ENCODE measurements around the gene SREBF1.

Gene SREBF1

DNA sequence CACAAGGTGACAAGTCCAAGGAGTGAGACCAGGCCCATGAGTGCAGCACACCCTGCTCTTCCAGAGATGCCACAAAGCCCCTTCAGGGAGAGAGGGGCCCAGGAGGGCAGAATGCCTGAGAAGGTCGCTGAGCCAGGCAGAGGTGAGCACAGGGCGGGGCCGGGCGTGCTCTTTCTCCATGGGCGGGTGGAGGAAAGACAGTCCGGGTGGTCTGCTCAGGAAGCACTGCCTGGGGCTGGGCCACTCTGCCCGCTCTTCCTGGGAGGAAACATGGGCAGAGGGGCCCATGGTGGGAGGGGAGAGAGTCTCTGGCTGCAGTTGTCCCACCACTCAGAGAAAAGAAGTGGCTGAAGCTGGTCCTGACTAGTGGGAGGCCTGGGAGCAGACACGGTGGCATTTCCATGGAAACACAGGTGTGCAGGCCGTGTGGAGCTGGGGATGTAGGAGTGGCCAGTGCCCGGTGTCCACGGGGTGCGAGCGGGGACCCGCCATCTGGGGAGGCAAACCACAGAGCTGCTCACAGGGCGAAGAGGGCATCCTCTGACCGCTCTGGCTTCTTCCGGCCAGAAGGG lies 10.4 kb upstream of the SREBF1 start:
- WGBS (ENCODE audit: insufficient coverage), result 69% methylated on average over 13 of the region's 17 CpGs
- no peak for DNase-seq
- ChIA-PET CTCF (interaction anchor here (0.8 to 5.7 kb wide), 5 partner anchors 8 to 39 kb away, joined by 4 to 39 read pairs (median 11); partner anchors contain the start of gene SREBF1), POLR2A (interaction anchor here (4.6 kb wide), 1 partner anchor 10 kb away, joined by 17 read pairs; the partner anchor contains the start of gene SREBF1)
- Histone ChIP-seq H3K9me3 (ENCODE audit: control extremely low read depth in 1 of 5, control insufficient read depth in 4 of 5, insufficient read depth in 2 of 5, low read depth in 1 of 5, low read length in 4 of 5) (no peaks in the 10 kb centered on the region), H3K27me3 (replicated peaks in 2 of 5; ENCODE audit: control insufficient read depth in 4 of 5, insufficient read depth in 5 of 5, low read length in 4 of 5) (no peaks in the 10 kb centered on the region), H3K27ac (ENCODE audit: insufficient read depth in 1 of 2, low read depth in 1 of 2, low read length in 2 of 2, poor library complexity in 1 of 2, severe bottlenecking in 2 of 2) (no peak overlapping the region), H3K36me3 (ENCODE audit: control insufficient read depth in 4 of 4, insufficient read depth in 4 of 4, low read length in 3 of 4) (no peaks in the 10 kb centered on the region), H3K4me1 (ENCODE audit: control extremely low read depth in 1 of 4, control insufficient read depth in 4 of 4, insufficient read depth in 4 of 4, low read length in 3 of 4) (peaks cover 0 to 65% (median 46%) of the 10 kb centered on the region in 4 experiments), H3K4me3 (ENCODE audit: control insufficient read depth in 1 of 7, extremely low read depth in 1 of 7, insufficient read depth in 4 of 7, low read depth in 2 of 7, low read length in 6 of 7) (peak overlapping the region in 1 of 7 experiments; percentile 24)

DNA sequence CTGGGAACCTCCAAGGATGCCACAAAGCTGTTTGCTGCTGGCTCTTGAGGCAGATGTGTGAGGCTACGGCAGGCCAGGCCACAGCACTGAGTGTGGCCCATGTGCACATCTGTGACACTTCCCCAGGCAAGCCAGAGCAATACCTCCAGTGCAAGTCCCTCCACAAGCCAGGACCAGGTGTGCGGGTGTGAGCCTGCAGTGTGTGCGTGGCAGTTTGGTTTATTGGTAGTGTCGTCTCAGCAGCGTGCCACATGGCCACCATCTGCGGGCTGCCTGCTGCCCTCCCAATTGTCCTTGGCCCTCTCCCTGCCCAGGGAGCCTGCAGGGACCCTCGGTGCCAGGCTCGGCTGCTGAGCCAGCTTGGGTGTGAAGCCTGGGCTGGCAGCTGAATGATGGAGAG lies 9.9 kb upstream of the SREBF1 start:
- Histone ChIP-seq H3K4me1 (ENCODE audit: control extremely low read depth in 1 of 4, control insufficient read depth in 4 of 4, insufficient read depth in 4 of 4, low read length in 3 of 4) (peaks cover 0 to 71% (median 46%) of the 10 kb centered on the region in 4 experiments), H3K9me3 (ENCODE audit: control extremely low read depth in 1 of 5, control insufficient read depth in 4 of 5, insufficient read depth in 2 of 5, low read depth in 1 of 5, low read length in 4 of 5) (no peaks in the 10 kb centered on the region), H3K36me3 (ENCODE audit: control insufficient read depth in 4 of 4, insufficient read depth in 4 of 4, low read length in 3 of 4) (no peaks in the 10 kb centered on the region), H3K27ac (ENCODE audit: insufficient read depth in 1 of 2, low read depth in 1 of 2, low read length in 2 of 2, poor library complexity in 1 of 2, severe bottlenecking in 2 of 2) (no peak overlapping the region), H3K4me3 (ENCODE audit: control insufficient read depth in 1 of 7, extremely low read depth in 1 of 7, insufficient read depth in 4 of 7, low read depth in 2 of 7, low read length in 6 of 7) (peak overlapping the region in 1 of 7 experiments; percentile 24), H3K27me3 (replicated peaks in 2 of 5; ENCODE audit: control insufficient read depth in 4 of 5, insufficient read depth in 5 of 5, low read length in 4 of 5) (no peaks in the 10 kb centered on the region)
- WGBS (ENCODE audit: insufficient coverage), result 100% methylated on average over 8 of the region's 8 CpGs
- POLR2A ChIA-PET, result interaction anchor here (4.6 kb wide), 1 partner anchor 9 kb away, joined by 17 read pairs; the partner anchor contains the start of gene SREBF1
- CTCF ChIA-PET, result interaction anchor here (1.0 to 5.7 kb wide), 4 partner anchors 8 to 40 kb away, joined by 3 to 39 read pairs (median 8); partner anchors contain the start of gene SREBF1
- DNase-seq, result no peak

DNA sequence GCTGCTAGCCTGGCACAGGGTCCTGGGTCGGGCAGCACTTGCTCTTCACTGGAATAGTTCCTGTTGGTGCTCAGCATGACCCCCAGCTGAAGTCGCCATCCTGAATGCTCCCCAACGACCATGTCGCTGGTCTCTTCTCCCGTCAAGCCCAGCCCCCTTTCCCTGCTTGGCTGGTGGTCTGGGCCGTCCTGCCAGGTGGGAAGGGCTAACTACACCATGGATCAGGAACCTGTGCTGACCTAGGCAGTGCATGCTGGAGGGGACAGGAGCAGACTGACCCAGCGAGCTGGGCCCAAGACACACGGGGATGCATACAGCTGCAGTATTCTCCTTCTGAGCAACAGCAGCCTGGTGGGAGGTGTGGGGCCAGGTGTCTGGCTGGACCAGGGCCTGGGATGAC lies 9.2 kb upstream of the SREBF1 start:
- POLR2A ChIA-PET, result no interaction called here
- DNase-seq, result no peak
- H3K9me3 ChIP-seq (ENCODE audit: control extremely low read depth in 1 of 5, control insufficient read depth in 4 of 5, insufficient read depth in 2 of 5, low read depth in 1 of 5, low read length in 4 of 5), result no peaks in the 10 kb centered on the region
- no peak overlapping the region for H3K4me3 ChIP-seq (ENCODE audit: control insufficient read depth in 1 of 7, extremely low read depth in 1 of 7, insufficient read depth in 4 of 7, low read depth in 2 of 7, low read length in 6 of 7)
- no peak overlapping the region for H3K27ac ChIP-seq (ENCODE audit: insufficient read depth in 1 of 2, low read depth in 1 of 2, low read length in 2 of 2, poor library complexity in 1 of 2, severe bottlenecking in 2 of 2)
- 96% methylated on average over 8 of the region's 8 CpGs for WGBS (ENCODE audit: insufficient coverage)
- H3K27me3 ChIP-seq (replicated peaks in 2 of 5; ENCODE audit: control insufficient read depth in 4 of 5, insufficient read depth in 5 of 5, low read length in 4 of 5), result no peaks in the 10 kb centered on the region
- no peaks in the 10 kb centered on the region for H3K36me3 ChIP-seq (ENCODE audit: control insufficient read depth in 4 of 4, insufficient read depth in 4 of 4, low read length in 3 of 4)
- peaks cover 0 to 73% (median 46%) of the 10 kb centered on the region in 4 experiments for H3K4me1 ChIP-seq (ENCODE audit: control extremely low read depth in 1 of 4, control insufficient read depth in 4 of 4, insufficient read depth in 4 of 4, low read length in 3 of 4)
- CTCF ChIA-PET, result interaction anchor here (1.0 to 5.7 kb wide), 5 partner anchors 8 to 40 kb away, joined by 3 to 39 read pairs (median 3); partner anchors contain the start of gene SREBF1

DNA sequence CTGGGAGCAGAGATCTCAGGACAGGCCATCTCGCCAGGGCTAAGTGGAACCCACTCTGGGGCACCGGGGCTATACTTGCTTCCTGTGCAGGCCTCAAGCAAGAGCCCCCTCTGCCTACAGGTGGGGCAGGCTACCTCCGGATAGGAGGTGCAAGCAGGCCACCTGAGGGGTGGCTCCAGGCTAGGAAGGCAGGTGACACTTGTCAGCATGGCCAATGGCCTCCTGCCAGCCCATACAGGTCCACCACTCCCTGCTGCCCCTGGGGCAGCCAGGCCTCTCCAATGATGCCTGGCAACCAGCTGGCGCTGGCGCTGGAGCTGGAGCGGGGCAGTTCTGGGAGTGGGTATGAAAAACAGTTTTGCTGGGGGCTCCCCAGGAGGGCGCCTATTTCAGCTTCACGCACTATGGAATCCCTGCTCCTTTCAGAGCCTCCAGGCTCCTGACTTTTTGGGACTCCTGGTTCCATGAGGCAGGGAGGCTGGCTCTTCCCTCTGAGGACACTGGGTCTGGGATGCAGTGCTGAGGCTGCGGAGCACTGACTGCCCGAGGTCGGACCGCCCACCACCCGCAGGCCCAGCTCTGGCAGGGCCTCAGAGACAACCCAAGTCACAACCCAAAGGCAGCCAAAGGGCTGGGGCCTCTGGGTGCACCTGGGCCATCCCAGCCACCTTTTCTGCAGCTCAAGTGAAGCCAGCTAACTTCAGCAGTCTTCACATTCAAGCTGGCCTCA lies 8.4 kb upstream of the SREBF1 start:
- Histone ChIP-seq H3K36me3 (ENCODE audit: control insufficient read depth in 4 of 4, insufficient read depth in 4 of 4, low read length in 3 of 4) (no peaks in the 10 kb centered on the region), H3K27ac (ENCODE audit: insufficient read depth in 1 of 2, low read depth in 1 of 2, low read length in 2 of 2, poor library complexity in 1 of 2, severe bottlenecking in 2 of 2) (no peak overlapping the region), H3K9me3 (ENCODE audit: control extremely low read depth in 1 of 5, control insufficient read depth in 4 of 5, insufficient read depth in 2 of 5, low read depth in 1 of 5, low read length in 4 of 5) (no peaks in the 10 kb centered on the region), H3K27me3 (replicated peaks in 2 of 5; ENCODE audit: control insufficient read depth in 4 of 5, insufficient read depth in 5 of 5, low read length in 4 of 5) (no peaks in the 10 kb centered on the region), H3K4me3 (ENCODE audit: control insufficient read depth in 1 of 7, extremely low read depth in 1 of 7, insufficient read depth in 4 of 7, low read depth in 2 of 7, low read length in 6 of 7) (no peak overlapping the region), H3K4me1 (ENCODE audit: control extremely low read depth in 1 of 4, control insufficient read depth in 4 of 4, insufficient read depth in 4 of 4, low read length in 3 of 4) (peaks cover 0 to 73% (median 45%) of the 10 kb centered on the region in 4 experiments)
- 93% methylated on average over 9 of the region's 13 CpGs for WGBS (ENCODE audit: insufficient coverage)
- CTCF ChIA-PET, result interaction anchor here (1.0 to 5.7 kb wide), 4 partner anchors 9 to 33 kb away, joined by 3 to 39 read pairs (median 7); partner anchors contain the start of gene SREBF1
- DNase-seq, result no peak
- POLR2A ChIA-PET, result no interaction called here

DNA sequence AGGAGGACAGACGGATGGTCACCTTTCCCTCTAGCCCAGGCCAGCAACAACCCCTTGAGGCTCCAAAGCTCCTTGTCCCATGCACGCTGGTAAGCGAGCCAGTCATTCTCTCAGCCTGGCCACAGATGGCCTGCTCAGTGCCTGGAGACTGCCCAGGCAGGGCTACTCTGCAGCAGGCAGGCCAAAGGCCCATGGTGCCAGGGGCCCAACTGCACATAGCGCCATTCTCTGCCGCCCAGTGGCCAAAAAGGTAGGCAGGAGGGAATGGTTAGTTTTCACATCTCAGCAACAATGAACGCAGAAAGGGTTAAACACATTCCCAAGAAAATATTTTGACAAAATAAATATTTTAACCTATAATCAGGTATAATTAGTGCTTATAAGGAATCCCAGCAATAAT lies 7.7 kb upstream of the SREBF1 start:
- peaks cover 0 to 73% (median 44%) of the 10 kb centered on the region in 4 experiments for H3K4me1 ChIP-seq (ENCODE audit: control extremely low read depth in 1 of 4, control insufficient read depth in 4 of 4, insufficient read depth in 4 of 4, low read length in 3 of 4)
- CTCF ChIA-PET, result interaction anchor here (1.6 kb wide), 1 partner anchor 9 kb away, joined by 3 read pairs; no protein-coding TSS in a partner anchor
- DNase-seq, result no peak
- 100% methylated on average over 2 of the region's 6 CpGs for WGBS (ENCODE audit: insufficient coverage)
- H3K36me3 ChIP-seq (ENCODE audit: control insufficient read depth in 4 of 4, insufficient read depth in 4 of 4, low read length in 3 of 4), result no peaks in the 10 kb centered on the region
- POLR2A ChIA-PET, result no interaction called here
- H3K9me3 ChIP-seq (ENCODE audit: control extremely low read depth in 1 of 5, control insufficient read depth in 4 of 5, insufficient read depth in 2 of 5, low read depth in 1 of 5, low read length in 4 of 5), result no peaks in the 10 kb centered on the region
- H3K27ac ChIP-seq (ENCODE audit: insufficient read depth in 1 of 2, low read depth in 1 of 2, low read length in 2 of 2, poor library complexity in 1 of 2, severe bottlenecking in 2 of 2), result no peak overlapping the region
- H3K27me3 ChIP-seq (replicated peaks in 2 of 5; ENCODE audit: control insufficient read depth in 4 of 5, insufficient read depth in 5 of 5, low read length in 4 of 5), result no peaks in the 10 kb centered on the region
- H3K4me3 ChIP-seq (ENCODE audit: control insufficient read depth in 1 of 7, extremely low read depth in 1 of 7, insufficient read depth in 4 of 7, low read depth in 2 of 7, low read length in 6 of 7), result no peak overlapping the region

DNA sequence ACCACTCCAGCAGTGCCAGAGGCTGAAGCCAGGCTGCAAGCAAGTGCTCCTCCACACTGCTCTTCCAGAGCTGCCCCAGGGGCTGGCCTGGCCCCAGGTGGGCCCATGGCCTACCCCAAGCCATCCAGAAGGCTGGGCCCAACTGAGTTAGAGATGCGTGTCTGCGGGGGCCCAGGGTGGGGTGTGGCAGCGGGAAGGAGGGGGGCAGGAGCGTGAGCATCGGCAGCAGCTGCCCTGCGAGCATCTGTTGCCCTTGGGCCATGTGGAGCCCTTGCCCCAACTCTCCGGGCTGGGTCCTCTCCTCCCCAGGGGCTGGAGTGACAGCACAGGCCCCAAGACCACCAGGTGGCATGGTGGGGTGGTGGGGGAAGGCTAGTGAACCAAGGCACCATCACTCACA lies 7.3 kb upstream of the SREBF1 start:
- Histone ChIP-seq H3K9me3 (ENCODE audit: control extremely low read depth in 1 of 5, control insufficient read depth in 4 of 5, insufficient read depth in 2 of 5, low read depth in 1 of 5, low read length in 4 of 5) (no peaks in the 10 kb centered on the region), H3K27me3 (replicated peaks in 2 of 5; ENCODE audit: control insufficient read depth in 4 of 5, insufficient read depth in 5 of 5, low read length in 4 of 5) (no peaks in the 10 kb centered on the region), H3K4me1 (ENCODE audit: control extremely low read depth in 1 of 4, control insufficient read depth in 4 of 4, insufficient read depth in 4 of 4, low read length in 3 of 4) (peaks cover 0 to 73% (median 44%) of the 10 kb centered on the region in 4 experiments), H3K27ac (ENCODE audit: insufficient read depth in 1 of 2, low read depth in 1 of 2, low read length in 2 of 2, poor library complexity in 1 of 2, severe bottlenecking in 2 of 2) (no peak overlapping the region), H3K4me3 (ENCODE audit: control insufficient read depth in 1 of 7, extremely low read depth in 1 of 7, insufficient read depth in 4 of 7, low read depth in 2 of 7, low read length in 6 of 7) (no peak overlapping the region), H3K36me3 (ENCODE audit: control insufficient read depth in 4 of 4, insufficient read depth in 4 of 4, low read length in 3 of 4) (no peaks in the 10 kb centered on the region)
- WGBS (ENCODE audit: insufficient coverage), result 96% methylated on average over 4 of the region's 7 CpGs
- DNase-seq, result no peak
- CTCF ChIA-PET, result no interaction called here
- POLR2A ChIA-PET, result no interaction called here

DNA sequence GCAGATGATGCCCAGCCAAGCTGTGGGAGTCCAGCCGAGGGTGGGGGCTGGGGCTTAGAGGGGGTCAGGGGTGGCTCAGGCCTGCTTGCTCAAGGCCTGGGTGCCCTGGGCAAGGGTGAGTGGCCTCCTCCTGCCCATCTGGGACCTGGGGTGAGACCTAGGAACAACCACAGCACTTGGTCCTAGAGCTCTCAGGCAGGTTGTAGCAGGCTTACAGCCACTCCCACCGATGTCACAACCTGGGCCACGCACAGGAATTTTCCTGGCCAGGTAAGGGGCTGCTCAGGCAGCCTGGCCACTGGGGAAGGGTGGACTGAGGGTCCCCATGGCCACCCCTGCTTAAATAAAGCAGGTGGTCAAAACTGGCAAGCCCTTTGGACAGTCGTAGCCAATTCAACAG lies 6.3 kb upstream of the SREBF1 start:
- no peaks in the 10 kb centered on the region for H3K9me3 ChIP-seq (ENCODE audit: control extremely low read depth in 1 of 5, control insufficient read depth in 4 of 5, insufficient read depth in 2 of 5, low read depth in 1 of 5, low read length in 4 of 5)
- H3K4me3 ChIP-seq (ENCODE audit: control insufficient read depth in 1 of 7, extremely low read depth in 1 of 7, insufficient read depth in 4 of 7, low read depth in 2 of 7, low read length in 6 of 7), result no peak overlapping the region
- H3K36me3 ChIP-seq (ENCODE audit: control insufficient read depth in 4 of 4, insufficient read depth in 4 of 4, low read length in 3 of 4), result no peaks in the 10 kb centered on the region
- 100% methylated on average over 3 of the region's 4 CpGs for WGBS (ENCODE audit: insufficient coverage)
- ChIA-PET CTCF (interaction anchor here (1.9 kb wide), 1 partner anchor 18 kb away, joined by 5 read pairs; no protein-coding TSS in a partner anchor), POLR2A (no interaction called here)
- H3K27ac ChIP-seq (ENCODE audit: insufficient read depth in 1 of 2, low read depth in 1 of 2, low read length in 2 of 2, poor library complexity in 1 of 2, severe bottlenecking in 2 of 2), result no peak overlapping the region
- peaks cover 3 to 73% (median 44%) of the 10 kb centered on the region in 4 experiments for H3K4me1 ChIP-seq (ENCODE audit: control extremely low read depth in 1 of 4, control insufficient read depth in 4 of 4, insufficient read depth in 4 of 4, low read length in 3 of 4)
- no peaks in the 10 kb centered on the region for H3K27me3 ChIP-seq (replicated peaks in 2 of 5; ENCODE audit: control insufficient read depth in 4 of 5, insufficient read depth in 5 of 5, low read length in 4 of 5)
- DNase-seq, result no peak

All from common myeloid progenitor, CD34-positive (primary cell).